Heart left ventricle (tissue), 16 donors: Measurements from ENCODE around the gene UBE3B. TPM values are rescaled to one million over a fixed set of nuclear protein-coding genes. Genes with fewer than 3 reads are reported as not detected.
A peak's percentile ranks its signal among the peaks of the same experiment; 100 is the strongest.

Source experiments
- ATAC-seq, 4 donors: fragments of 200-7000 bp; cut with Tn5 transposase; one replicate each; pipeline ENCODE4 v1.9.1; 2020 to 2022; ENCODE audit warnings: moderate library complexity in 4 of 4, mild to moderate bottlenecking in 3 of 4, moderate number of reproducible peaks in 1 of 4
- DNase-seq, 5 donors: peaks; one replicate each; pipeline ENCODE4 v3.0.0-alpha.2; 2020
- H3K27ac ChIP-seq, 12 donors: fragments of 200-600 bp; sonication (generic) in 4 of 12; one replicate each; pipeline versions ENCODE4 v1.5.0 to v1.8.0; 2016 to 2022; ENCODE audit warnings: mild to moderate bottlenecking in 2 of 12
- H3K27me3 ChIP-seq, 9 donors: fragments of 200-600 bp; sonication (generic) in 2 of 9; one replicate each; pipeline versions ENCODE4 v1.5.1 to v1.8.0; 2016 to 2022; ENCODE audit warnings: mild to moderate bottlenecking in 3 of 9
- H3K36me3 ChIP-seq, 9 donors: fragments of 200-600 bp; sonication (generic) in 2 of 9; one replicate each; pipeline versions ENCODE4 v1.5.0 to v1.8.0; 2018 to 2022; ENCODE audit warnings: mild to moderate bottlenecking in 2 of 9
- H3K4me1 ChIP-seq, 12 donors: fragments of 200-600 bp; sonication (generic) in 4 of 12; one replicate each; pipeline versions ENCODE4 v1.5.0 to v1.8.0; 2016 to 2022; ENCODE audit warnings: mild to moderate bottlenecking in 3 of 12
- H3K4me3 ChIP-seq, 12 donors: fragments of 200-600 bp; sonication (generic) in 4 of 12; one replicate each; pipeline versions ENCODE4 v1.5.0 to v1.8.0; 2017 to 2022; ENCODE audit warnings: mild to moderate bottlenecking in 9 of 12, moderate library complexity in 4 of 12
- H3K9me3 ChIP-seq, 12 donors: fragments of 200-600 bp; sonication (generic) in 4 of 12; one replicate each; pipeline versions ENCODE4 v1.5.0 to v1.8.0; 2016 to 2022; ENCODE audit warnings: mild to moderate bottlenecking in 1 of 12
- CTCF ChIP-seq, 12 donors: fragments of 200-600 bp; sonication (generic) in 4 of 12; IDR thresholded peaks; one replicate each; pipeline versions ENCODE4 v1.5.0 to v1.8.0; 2018 to 2022; ENCODE audit warnings: antibody characterized with exemption in 12 of 12, mild to moderate bottlenecking in 5 of 12
- POLR2A ChIP-seq, 2 donors: fragments of 450-650 bp; IDR thresholded peaks; one replicate each; pipeline ENCODE4 v1.6.1; 2017; ENCODE audit warnings: antibody characterized with exemption in 2 of 2, mild to moderate bottlenecking in 2 of 2, moderate library complexity in 2 of 2
- WGBS, 4 donors: extraction: QIAGEN DNeasy Blood & Tissue Kit in 2 of 4; methylation state at CpG; one replicate each; pipeline versions ENCODE4 v1.1.5 to v1.1.7; 2013 to 2018; 5-methylcytosine and 5-hydroxymethylcytosine counted together
- intact Hi-C, 10 donors: fragments of 100-400 bp; cut with DNase I; formaldehyde crosslinking; loops; one replicate each; pipeline versions ENCODE4 v1.11.1 to v1.14.2; 2022
- polyA plus RNA-seq, 2 donors: library from polyadenylated mRNA; stranded (reverse); fragments of 200-250 nt; gene quantifications; one replicate each; pipeline ENCODE4 v1.2.3, GENCODE V29; 2013
- total RNA-seq, 9 donors: library from RNA; depleted of rRNA in 2 of 9; stranded (reverse); fragments of >200 nt in 2 of 9; fragmentation: NEBNext Ultra II Directional in 3 of 9; extraction: Animal tissue kit (Norgen Biotek cat#: 25700) in 3 of 9; gene quantifications; one replicate each; pipeline versions ENCODE4 v1.1.0 to v1.2.4, GENCODE V29; 2016 to 2023
- donor health status: ischemic (EF 13 %, LVEDD 7.1; RV severe dilation, severe dysfunction).
- donor health status: healthy with polysubstance abuse.
- donor health status: DM: no; HTN: yes; CAD: no.
- donor health status: DM: no; HTN: no; CAD: no.
- donor health status: ischemic (EF 25% LVEDD 6.9; RV normal size, moderate dysfunction).
- donor health status: ischemic (EF 25% LVEDD 5.7; RV mildly dilated, moderate dysfunction).
- donor health status: healthy.
- donor health status: DM: yes; HTN: yes; CAD: no.
- donor health status: ischemic (EF 35%, LVEDD 5.7; RV mildly dilated, moderate dysfunction).
- donor health status: nonischemic (EF 11% LVEDD 7.7; RV severe dilation, severe dysfunction).
- donor health status: DM: yes; HTN: yes; CAD: no.
- donor health status: PGD.
- donor health status: ischemic (EF 29% LVEDD 5.4; RV normal size, mild dysfunction).
- donor health status: nonischemic (EF 23%, LVEDD 6.1; RV moderate dilation, normal function).

The UBE3B gene
- total and polyA plus RNA-seq, 11 donors: 19.1 to 82.7 (median 50.6) TPM

GRCh38 chr12:109551108-109551507 lies 73.7 kb downstream of the UBE3B start:
- ATAC-seq: no peak
- 87 to 91% (median 89%) methylated on average over 6 of the region's 6 CpGs for WGBS, 4 donors
- H3K27me3 ChIP-seq: peaks cover 0 to 28% (median 4%) of the 10 kb centered on the region in 9 donors

GRCh38 chr12:109552971-109553370 lies 75.5 kb downstream of the UBE3B start:
- Histone ChIP-seq H3K27ac (no peak overlapping the region), H3K36me3 (peaks cover 0 to 9% (median 0%) of the 10 kb centered on the region in 9 donors), H3K27me3 (peaks cover 0 to 22% (median 4%) of the 10 kb centered on the region in 9 donors), H3K4me1 (peaks cover 0 to 3% (median 0%) of the 10 kb centered on the region in 12 donors), H3K4me3 (no peak overlapping the region), H3K9me3 (no peaks in the 10 kb centered on the region)
- intact Hi-C loops: no loop called here
- DNase-seq (no peak), ATAC-seq (no peak)
- 71 to 79% (median 73%) methylated on average over 4 of the region's 4 CpGs for WGBS, 4 donors
- TF ChIP-seq POLR2A (IDR thresholded peaks at IDR 0.05) (no peak), CTCF (IDR thresholded peaks at IDR 0.05) (no peak)

More at GRCh38 chr12:109551108-109551507, 73.7 kb downstream of the UBE3B start:
- DNase-seq: no peak
- H3K27ac ChIP-seq: no peak overlapping the region
- TF ChIP-seq POLR2A (IDR thresholded peaks at IDR 0.05) (no peak), CTCF (IDR thresholded peaks at IDR 0.05) (no peak)
- peaks cover 0 to 3% (median 0%) of the 10 kb centered on the region in 12 donors for H3K4me1 ChIP-seq
- H3K9me3 ChIP-seq: no peaks in the 10 kb centered on the region
- intact Hi-C loops: no loop called here
- no peak overlapping the region for H3K4me3 ChIP-seq
- no peaks in the 10 kb centered on the region for H3K36me3 ChIP-seq

- WGBS, 4 donors: 89 to 94% (median 89%) methylated on average over 7 of the region's 7 CpGs
- H3K27ac ChIP-seq: no peak overlapping the region
- H3K4me1 ChIP-seq: peaks cover 0 to 3% (median 0%) of the 10 kb centered on the region in 12 donors
- intact Hi-C loops: no loop called here
- H3K36me3 ChIP-seq: peaks cover 0 to 13% (median 0%) of the 10 kb centered on the region in 9 donors
- DNase-seq (no peak), ATAC-seq (no peak)
- H3K27me3 ChIP-seq: peaks cover 0 to 22% (median 0%) of the 10 kb centered on the region in 9 donors
- TF ChIP-seq POLR2A (IDR thresholded peaks at IDR 0.05) (no peak), CTCF (IDR thresholded peaks at IDR 0.05) (no peak)
- no peaks in the 10 kb centered on the region for H3K9me3 ChIP-seq
- H3K4me3 ChIP-seq: no peak overlapping the region
These were observed 76.0 kb downstream of the UBE3B start for GRCh38 chr12:109553483-109553882.

- TF ChIP-seq POLR2A (IDR thresholded peaks at IDR 0.05): no peak
- no peak for TF ChIP-seq CTCF (IDR thresholded peaks at IDR 0.05)
- peaks cover 0 to 17% (median 0%) of the 10 kb centered on the region in 9 donors for H3K27me3 ChIP-seq
- H3K27ac ChIP-seq: no peak overlapping the region
- WGBS, 4 donors: 54 to 65% (median 63%) methylated on average over 16 of the region's 16 CpGs
- peak in 1 of 4 donors; percentile 16 for ATAC-seq
- H3K36me3 ChIP-seq: peaks cover 0 to 17% (median 0%) of the 10 kb centered on the region in 9 donors
- no peak overlapping the region for H3K4me3 ChIP-seq
- H3K4me1 ChIP-seq: peaks cover 0 to 3% (median 0%) of the 10 kb centered on the region in 12 donors
- no peaks in the 10 kb centered on the region for H3K9me3 ChIP-seq
- intact Hi-C loops: no loop called here
- DNase-seq: no peak
These were observed 76.6 kb downstream of the UBE3B start for GRCh38 chr12:109553906-109554500.
